KMS-11 (cell line): ENCODE results near the gene EDEM3.

Experiments
- H2AFZ ChIP-seq: fragments of 200-600 bp; sonication (generic); 2 replicates; pipeline ENCODE4 v1.6.1; 2016; ENCODE audit warnings: antibody characterized with exemption, mixed run types, low read depth
- H3K27ac ChIP-seq: fragments of 200-600 bp; sonication (generic); 2 replicates; pipeline ENCODE4 v1.6.1; 2016; ENCODE audit warnings: mild to moderate bottlenecking, mixed run types
- H3K27me3 ChIP-seq: fragments of 200-600 bp; sonication (generic); 2 replicates; pipeline ENCODE4 v1.6.1; 2017; ENCODE audit warnings: mild to moderate bottlenecking, low read depth, mixed run types, moderate library complexity; ENCODE audit not compliant: insufficient read depth
- H3K36me3 ChIP-seq: fragments of 200-600 bp; sonication (generic); 2 replicates; pipeline ENCODE4 v1.6.1; 2017; ENCODE audit warnings: mild to moderate bottlenecking, mixed run types; ENCODE audit not compliant: insufficient read depth
- H3K4me1 ChIP-seq: fragments of 200-600 bp; sonication (generic); 2 replicates; pipeline ENCODE4 v1.6.1; 2016; ENCODE audit warnings: mild to moderate bottlenecking, low read depth, mixed run types; ENCODE audit not compliant: poor library complexity, severe bottlenecking
- H3K4me2 ChIP-seq: fragments of 200-600 bp; sonication (generic); 2 replicates; pipeline ENCODE4 v1.7.0; 2016; ENCODE audit warnings: mild to moderate bottlenecking, mixed run types
- H3K4me3 ChIP-seq: fragments of 200-600 bp; sonication (generic); IDR thresholded peaks from 2 replicates; pipeline ENCODE4 v1.6.1; 2017; ENCODE audit warnings: low read depth, low read length, mixed read lengths; ENCODE audit not compliant: insufficient read depth
- H3K79me2 ChIP-seq: fragments of 200-600 bp; sonication (generic); 2 replicates; pipeline ENCODE4 v1.6.1; 2016; ENCODE audit warnings: low read depth, mixed run types; ENCODE audit not compliant: insufficient read depth
- H3K9ac ChIP-seq: fragments of 200-600 bp; sonication (generic); 2 replicates; pipeline ENCODE4 v1.6.1; 2016; ENCODE audit warnings: mild to moderate bottlenecking, mixed run types
- H4K20me1 ChIP-seq: fragments of 200-600 bp; sonication (generic); 2 replicates; pipeline ENCODE4 v1.6.1; 2016; ENCODE audit warnings: mild to moderate bottlenecking, mixed run types; ENCODE audit not compliant: insufficient read depth
- TF ChIP-seq, protein P1 (sequence below): fragments of 200-600 bp; sonication (generic); conservative IDR thresholded peaks from 2 replicates; pipeline ENCODE4 v1.6.1; 2017; ENCODE audit warnings: low read depth, mild to moderate bottlenecking, antibody characterized with exemption, low read length, moderate library complexity, mixed read lengths

The EDEM3 gene

DNA sequence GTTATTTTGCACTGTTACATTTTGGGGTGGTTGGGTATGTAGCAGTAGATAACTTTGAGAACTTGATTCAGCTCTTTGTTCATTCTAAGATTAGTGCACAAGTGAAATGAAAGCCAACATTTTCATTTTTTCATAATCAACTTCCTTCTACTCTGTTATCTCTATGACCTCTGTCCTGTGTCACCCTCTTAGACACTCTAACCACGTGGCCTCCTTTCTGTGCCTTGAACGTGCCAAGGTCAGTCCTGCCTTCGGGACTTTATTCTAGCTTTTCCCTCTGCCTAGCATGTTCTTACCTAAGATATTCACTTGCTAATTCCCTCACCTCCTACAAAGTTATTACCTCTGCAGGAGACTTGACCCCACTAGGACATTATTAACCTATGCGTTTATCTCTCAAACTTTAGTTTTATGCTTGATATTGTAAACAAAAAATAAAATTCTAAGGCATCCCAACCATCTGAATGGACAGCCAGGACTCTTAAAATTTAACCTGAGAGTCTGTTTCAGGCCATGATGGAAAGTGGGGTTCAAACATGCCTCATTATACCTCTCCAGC lies 19.2 kb upstream of the EDEM3 start:
- Histone ChIP-seq H3K4me3 (no peak overlapping the region), H2AFZ (no peak overlapping the region), H3K79me2 (no peaks in the 10 kb centered on the region), H3K36me3 (no peaks in the 10 kb centered on the region), H3K27ac (no peak overlapping the region), H3K4me2 (no peak overlapping the region), H3K4me1 (no peaks in the 10 kb centered on the region), H3K27me3 (no peaks in the 10 kb centered on the region), H4K20me1 (no peaks in the 10 kb centered on the region), H3K9ac (no peak overlapping the region)
- TF ChIP-seq, protein P1, sequence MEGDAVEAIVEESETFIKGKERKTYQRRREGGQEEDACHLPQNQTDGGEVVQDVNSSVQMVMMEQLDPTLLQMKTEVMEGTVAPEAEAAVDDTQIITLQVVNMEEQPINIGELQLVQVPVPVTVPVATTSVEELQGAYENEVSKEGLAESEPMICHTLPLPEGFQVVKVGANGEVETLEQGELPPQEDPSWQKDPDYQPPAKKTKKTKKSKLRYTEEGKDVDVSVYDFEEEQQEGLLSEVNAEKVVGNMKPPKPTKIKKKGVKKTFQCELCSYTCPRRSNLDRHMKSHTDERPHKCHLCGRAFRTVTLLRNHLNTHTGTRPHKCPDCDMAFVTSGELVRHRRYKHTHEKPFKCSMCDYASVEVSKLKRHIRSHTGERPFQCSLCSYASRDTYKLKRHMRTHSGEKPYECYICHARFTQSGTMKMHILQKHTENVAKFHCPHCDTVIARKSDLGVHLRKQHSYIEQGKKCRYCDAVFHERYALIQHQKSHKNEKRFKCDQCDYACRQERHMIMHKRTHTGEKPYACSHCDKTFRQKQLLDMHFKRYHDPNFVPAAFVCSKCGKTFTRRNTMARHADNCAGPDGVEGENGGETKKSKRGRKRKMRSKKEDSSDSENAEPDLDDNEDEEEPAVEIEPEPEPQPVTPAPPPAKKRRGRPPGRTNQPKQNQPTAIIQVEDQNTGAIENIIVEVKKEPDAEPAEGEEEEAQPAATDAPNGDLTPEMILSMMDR = no peak

DNA sequence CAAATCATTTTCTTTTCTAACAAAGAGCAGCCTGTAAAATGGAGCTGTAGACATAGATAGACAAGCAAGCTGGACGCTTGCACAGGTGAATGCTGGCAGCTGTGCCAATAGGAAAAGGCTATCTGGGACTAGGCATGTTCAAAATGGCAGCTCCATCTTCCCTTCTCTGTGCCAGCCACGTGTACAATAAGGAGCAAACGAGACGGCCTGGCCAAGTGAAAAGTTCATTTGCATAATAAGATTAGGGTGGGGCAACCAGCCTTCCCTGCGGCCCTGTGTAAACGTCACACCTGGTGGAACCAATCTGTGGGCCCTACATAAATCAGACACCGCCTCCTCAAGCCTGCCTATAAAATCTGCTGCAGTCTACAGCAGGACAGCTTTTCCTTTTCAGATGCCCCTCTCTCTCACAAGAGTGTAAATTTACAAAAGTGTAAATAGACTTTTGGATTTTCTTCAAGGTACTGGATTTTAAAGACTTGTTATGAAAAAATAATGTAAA lies 16.6 kb upstream of the EDEM3 start:
- H3K4me1 ChIP-seq = no peaks in the 10 kb centered on the region
- H4K20me1 ChIP-seq = no peaks in the 10 kb centered on the region
- H3K36me3 ChIP-seq = no peaks in the 10 kb centered on the region
- no peak overlapping the region for H3K4me2 ChIP-seq
- H3K27ac ChIP-seq = no peak overlapping the region
- H2AFZ ChIP-seq = no peak overlapping the region
- H3K9ac ChIP-seq = no peak overlapping the region
- no peak overlapping the region for H3K4me3 ChIP-seq
- TF ChIP-seq, protein P1 = no peak
- H3K79me2 ChIP-seq = no peaks in the 10 kb centered on the region
- no peaks in the 10 kb centered on the region for H3K27me3 ChIP-seq

DNA sequence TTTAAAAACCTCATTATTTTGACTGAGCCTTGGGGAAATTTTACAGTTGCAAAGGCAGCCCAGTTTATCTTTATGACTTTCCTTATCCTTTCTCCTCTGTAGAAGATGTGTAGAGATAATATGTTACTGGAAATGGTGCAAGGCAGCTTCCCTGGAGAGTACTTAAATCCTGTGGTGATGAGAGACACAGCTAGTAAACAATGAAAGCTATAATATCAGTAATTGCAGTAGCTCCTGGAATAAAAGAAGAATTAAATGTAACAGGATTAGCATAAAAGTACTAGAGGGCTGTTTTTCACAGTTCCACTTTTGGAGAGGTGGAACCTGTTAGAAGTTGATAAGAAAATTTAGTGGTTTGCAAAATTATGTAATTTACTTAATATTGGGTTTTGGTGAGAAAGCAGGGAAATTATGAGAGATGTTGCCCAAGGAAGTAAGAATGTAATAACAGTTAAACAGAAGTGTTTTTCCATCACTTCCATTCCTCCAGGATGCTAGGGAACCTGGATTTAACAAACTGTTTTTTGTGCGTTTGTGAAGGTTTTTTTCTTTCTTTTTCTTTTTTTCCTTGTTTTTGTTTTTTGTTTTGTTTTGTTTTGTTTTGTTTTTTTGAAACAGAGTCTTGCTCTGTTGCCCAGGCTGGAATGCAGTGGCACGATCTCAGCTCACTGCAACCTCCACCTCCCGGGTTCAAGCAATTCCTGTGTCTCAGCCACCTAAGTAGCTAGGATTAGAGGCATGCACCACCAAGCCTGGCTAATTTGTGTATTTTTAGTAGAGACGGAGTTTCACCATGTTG lies 15.7 kb upstream of the EDEM3 start:
- Histone ChIP-seq H3K27me3 (no peaks in the 10 kb centered on the region), H2AFZ (no peak overlapping the region), H3K36me3 (no peaks in the 10 kb centered on the region), H3K4me3 (no peak overlapping the region), H3K79me2 (no peaks in the 10 kb centered on the region), H3K4me1 (no peaks in the 10 kb centered on the region), H3K27ac (no peak overlapping the region), H3K9ac (no peak overlapping the region), H4K20me1 (no peaks in the 10 kb centered on the region), H3K4me2 (no peak overlapping the region)
- TF ChIP-seq, protein P1 = no peak

DNA sequence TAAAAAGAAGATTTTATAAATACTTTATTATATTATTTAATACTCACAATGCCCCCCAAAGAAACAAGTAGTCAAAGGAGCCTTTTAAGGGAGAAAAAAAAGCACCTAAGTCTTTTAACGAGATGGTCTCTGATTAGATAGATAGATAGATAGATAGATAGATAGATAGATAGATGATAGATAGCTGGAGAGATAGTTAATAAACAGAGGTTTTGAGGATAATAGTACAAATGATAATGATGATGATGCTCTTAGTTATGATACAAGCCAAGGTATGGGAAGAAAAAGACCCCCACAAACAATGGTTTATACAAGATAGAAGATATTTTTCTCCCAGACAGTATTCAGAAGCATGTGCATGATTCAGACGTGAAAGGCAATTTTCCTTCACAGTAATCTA lies 14.6 kb upstream of the EDEM3 start:
- Histone ChIP-seq H3K36me3 (no peaks in the 10 kb centered on the region), H2AFZ (no peak overlapping the region), H4K20me1 (no peaks in the 10 kb centered on the region), H3K4me2 (no peak overlapping the region), H3K79me2 (no peaks in the 10 kb centered on the region), H3K4me3 (no peak overlapping the region), H3K27ac (no peak overlapping the region), H3K27me3 (no peaks in the 10 kb centered on the region), H3K4me1 (no peaks in the 10 kb centered on the region), H3K9ac (no peak overlapping the region)
- TF ChIP-seq, protein P1 = no peak
